Kidney epithelial cell (primary cell): ENCODE data around the gene ASB8. TPM values are rescaled to one million over a fixed set of nuclear protein-coding genes. Genes with fewer than 3 reads are reported as not detected.
"Not testable (repeated sequence)": the region's sequence is repeated elsewhere in the genome, so short reads cannot be mapped to it uniquely, and the experiment has no call there.

ENCODE experiments used
- DNase-seq: peaks from one replicate; pipeline ENCODE4 v3.0.0-alpha.2; 2010; ENCODE audit warnings: low read depth
- H3K27me3 ChIP-seq: 2 replicates; pipeline ENCODE4 v1.6.0; 2011; ENCODE audit warnings: low read length; ENCODE audit not compliant: control insufficient read depth, insufficient read depth
- H3K36me3 ChIP-seq: 2 replicates; pipeline ENCODE4 v1.5.1; 2011; ENCODE audit warnings: low read length; ENCODE audit not compliant: control insufficient read depth, insufficient read depth
- H3K4me3 ChIP-seq: 2 replicates; pipeline ENCODE4 v1.5.1; 2011; ENCODE audit warnings: low read depth, mild to moderate bottlenecking, control low read depth, low read length
- total RNA-seq: library from RNA; depleted of rRNA; stranded (reverse); fragments of >200 nt; gene quantifications from 2 replicates; pipeline ENCODE4 v1.2.3, GENCODE V29; 2015
- TF ChIP-seq, protein P1 (sequence below): IDR thresholded peaks from 2 replicates; pipeline ENCODE4 v1.5.1; 2011; ENCODE audit warnings: mild to moderate bottlenecking, moderate library complexity, low read length, control low read depth, inconsistent platforms; ENCODE audit not compliant: insufficient read depth, poor library complexity, severe bottlenecking

The ASB8 gene
- total RNA-seq, 1 donor from 2014 or later, result 20.2 TPM

DNA sequence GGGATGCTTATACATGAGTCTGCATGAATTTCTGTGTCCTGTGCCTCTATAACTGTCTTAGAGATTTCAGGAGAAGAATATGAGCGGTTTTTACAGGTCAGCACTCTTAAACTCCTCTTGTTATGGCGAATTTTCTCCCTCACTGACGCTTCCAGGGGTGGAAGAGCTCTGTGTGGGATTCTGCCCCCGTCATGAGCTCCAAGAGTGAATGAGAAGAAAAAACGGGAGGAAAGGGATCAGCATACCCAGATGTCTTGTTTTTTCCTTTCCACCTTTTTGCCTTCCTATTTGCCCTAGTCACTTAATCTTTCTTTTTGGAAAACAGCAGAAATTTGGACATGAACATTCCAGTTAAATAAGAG, 37.5 kb downstream of the ASB8 start:
- TF ChIP-seq, protein P1, sequence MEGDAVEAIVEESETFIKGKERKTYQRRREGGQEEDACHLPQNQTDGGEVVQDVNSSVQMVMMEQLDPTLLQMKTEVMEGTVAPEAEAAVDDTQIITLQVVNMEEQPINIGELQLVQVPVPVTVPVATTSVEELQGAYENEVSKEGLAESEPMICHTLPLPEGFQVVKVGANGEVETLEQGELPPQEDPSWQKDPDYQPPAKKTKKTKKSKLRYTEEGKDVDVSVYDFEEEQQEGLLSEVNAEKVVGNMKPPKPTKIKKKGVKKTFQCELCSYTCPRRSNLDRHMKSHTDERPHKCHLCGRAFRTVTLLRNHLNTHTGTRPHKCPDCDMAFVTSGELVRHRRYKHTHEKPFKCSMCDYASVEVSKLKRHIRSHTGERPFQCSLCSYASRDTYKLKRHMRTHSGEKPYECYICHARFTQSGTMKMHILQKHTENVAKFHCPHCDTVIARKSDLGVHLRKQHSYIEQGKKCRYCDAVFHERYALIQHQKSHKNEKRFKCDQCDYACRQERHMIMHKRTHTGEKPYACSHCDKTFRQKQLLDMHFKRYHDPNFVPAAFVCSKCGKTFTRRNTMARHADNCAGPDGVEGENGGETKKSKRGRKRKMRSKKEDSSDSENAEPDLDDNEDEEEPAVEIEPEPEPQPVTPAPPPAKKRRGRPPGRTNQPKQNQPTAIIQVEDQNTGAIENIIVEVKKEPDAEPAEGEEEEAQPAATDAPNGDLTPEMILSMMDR, result no peak
- Histone ChIP-seq H3K36me3 (peaks cover 2% of the 10 kb centered on the region), H3K27me3 (no peaks in the 10 kb centered on the region), H3K4me3 (peak overlapping the region; percentile 63)
- no peak for DNase-seq

DNA sequence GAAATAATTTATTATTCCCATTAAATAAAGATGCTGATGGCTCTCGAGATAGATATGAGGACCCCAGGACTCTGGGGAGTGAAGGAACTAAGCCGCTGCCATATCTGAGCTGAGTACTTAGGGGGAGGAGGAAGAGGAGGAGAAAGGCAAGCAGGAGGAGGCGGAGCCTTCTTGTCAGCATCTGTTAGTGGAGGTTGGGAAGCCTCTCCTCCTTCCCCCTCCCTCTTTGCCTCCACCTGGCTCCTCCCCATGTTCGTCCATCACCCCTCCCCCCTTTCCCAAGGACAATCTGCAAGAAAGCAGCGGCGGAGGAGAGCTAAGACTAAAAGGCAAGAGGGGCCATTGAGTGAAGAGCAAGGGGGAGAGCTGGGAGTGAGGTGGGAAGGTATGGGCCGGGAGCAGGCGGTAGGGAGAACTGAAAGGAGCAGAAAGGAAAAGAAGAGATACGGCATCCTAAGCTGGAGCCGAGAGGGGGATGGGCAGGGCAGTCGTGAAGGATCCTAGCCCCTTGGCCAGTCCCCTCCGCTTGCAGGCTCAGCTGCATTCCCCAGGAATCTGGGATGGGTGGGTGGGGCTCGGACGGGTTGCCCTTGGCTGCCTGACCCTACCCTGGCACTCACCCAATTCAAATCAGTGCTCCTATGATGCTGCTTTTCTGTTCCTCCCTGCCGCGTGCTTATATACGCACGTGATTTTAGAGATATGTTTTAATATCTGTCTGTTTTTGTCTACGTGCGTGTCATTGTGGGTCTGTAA, 38.1 kb downstream of the ASB8 start, which contains the start of gene PFKM:
PFKM (plus strand) TSS at position 287 of the 756 bp plus-strand sequence. CDS start 3,411 bp downstream, outside the sequence.
- peaks cover 2% of the 10 kb centered on the region for H3K36me3 ChIP-seq
- H3K27me3 ChIP-seq, result no peaks in the 10 kb centered on the region
- H3K4me3 ChIP-seq, result peak within 1 kb of the TSS; percentile 63
- DNase-seq, result peak; percentile 67
- TF ChIP-seq, protein P1, result no peak

DNA sequence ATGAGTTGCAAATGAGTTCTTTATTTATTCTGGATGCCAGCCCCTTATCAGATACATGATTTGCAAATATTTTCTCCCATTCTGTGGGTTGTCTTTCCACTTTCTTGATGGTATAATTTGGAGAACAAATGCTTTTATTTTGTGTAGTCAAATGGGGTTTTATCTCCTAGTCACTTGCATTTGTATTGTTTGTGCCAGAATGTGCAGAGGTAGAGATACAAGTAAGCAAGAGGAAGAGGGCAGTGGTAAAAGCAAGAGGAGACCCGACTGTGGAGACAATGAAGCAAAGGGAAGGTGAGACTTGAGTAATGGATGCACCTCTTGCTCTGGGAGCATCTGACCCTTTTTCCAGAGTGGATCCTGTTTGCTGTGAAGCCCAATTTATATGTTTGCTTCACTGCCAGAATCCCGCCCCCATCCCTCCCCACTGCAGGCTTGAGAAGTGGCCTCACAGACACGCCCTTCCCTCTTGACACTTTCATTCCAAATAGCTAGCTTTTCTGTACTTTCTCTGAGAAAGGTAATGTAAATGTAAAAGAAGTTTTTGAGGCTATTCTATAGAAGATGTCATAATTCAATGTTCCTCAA, 38.9 kb downstream of the ASB8 start:
- Histone ChIP-seq H3K4me3 (peak overlapping the region; percentile 63), H3K36me3 (peaks cover 2% of the 10 kb centered on the region), H3K27me3 (no peaks in the 10 kb centered on the region)
- DNase-seq, result no peak
- TF ChIP-seq, protein P1, result no peak

DNA sequence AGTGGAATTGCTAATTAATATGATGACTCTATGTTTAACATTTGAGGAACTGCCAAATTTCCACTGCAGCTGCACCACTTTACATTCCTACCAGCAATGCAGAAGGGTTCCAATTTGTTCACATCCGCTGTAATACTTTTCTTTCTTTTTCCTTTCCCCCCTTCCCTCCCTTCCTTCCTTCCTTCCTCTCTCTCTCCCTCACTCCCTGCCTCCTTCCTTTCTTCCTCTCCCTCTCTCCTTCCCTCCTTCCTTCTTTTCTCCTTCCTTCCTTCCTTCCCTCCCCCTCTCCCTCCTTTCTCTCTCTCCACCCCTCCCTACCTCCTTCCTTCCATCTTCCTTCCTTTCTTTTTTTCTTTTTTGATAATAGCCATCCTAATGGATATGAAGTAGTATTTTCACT, 41.4 kb downstream of the ASB8 start:
- H3K4me3 ChIP-seq, result no peak overlapping the region
- TF ChIP-seq, protein P1, result no peak
- no peaks in the 10 kb centered on the region for H3K27me3 ChIP-seq
- DNase-seq, result no peak
- H3K36me3 ChIP-seq, result no peaks in the 10 kb centered on the region

DNA sequence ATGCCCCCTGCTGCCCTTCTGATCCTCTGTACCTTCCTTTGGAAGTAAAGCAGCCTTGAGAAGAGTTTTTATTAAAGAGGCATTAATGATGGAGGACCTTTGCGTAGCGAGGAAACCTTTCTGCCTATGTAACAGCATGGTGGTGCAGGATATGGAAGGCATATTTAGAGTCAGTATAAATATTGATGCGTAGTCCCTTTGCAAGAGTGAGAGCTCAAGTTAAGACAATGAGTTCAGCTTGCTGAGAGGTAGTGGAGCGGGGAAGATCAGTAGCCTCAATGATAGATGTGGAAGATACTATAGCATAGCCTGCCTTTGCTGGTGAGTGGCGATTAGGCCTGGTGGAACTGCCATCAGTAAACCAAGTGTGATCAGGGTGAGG, 46.0 kb downstream of the ASB8 start:
- not testable (repeated sequence) for H3K4me3 ChIP-seq, DNase-seq, H3K36me3 ChIP-seq, H3K27me3 ChIP-seq

DNA sequence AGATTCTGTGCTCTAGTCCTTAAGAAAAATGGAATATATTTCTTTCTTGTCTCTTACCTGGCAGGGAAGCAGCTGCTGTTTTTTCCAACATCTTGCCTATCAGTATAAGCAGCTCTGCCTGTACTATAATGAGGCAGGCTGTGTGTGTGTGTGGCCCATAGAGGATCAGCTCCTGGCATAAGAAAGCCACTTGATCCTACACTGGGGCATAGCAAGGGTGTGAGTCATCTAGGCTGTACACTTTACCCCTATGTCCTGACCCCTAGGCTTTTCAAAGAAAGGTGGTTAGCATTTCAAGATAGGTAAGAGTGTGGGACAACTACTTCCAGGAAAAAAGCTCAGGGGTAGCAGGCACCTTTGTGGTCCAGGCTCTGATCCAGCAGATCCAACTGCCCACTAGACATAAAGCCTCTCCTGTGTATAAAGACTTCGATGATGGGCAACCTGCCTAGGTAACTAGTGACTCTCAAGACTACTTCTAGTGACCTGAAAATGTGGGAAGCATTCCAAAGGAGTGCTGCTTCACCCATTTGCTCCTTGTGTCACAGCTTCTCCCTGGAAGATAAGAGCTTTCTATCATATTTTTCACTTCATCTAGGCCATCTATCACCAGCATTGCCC, 46.5 kb downstream of the ASB8 start:
- no peaks in the 10 kb centered on the region for H3K36me3 ChIP-seq
- TF ChIP-seq, protein P1, result no peak
- no peak for DNase-seq
- H3K27me3 ChIP-seq, result no peaks in the 10 kb centered on the region
- H3K4me3 ChIP-seq, result no peak overlapping the region
